IMR-90 (cell line): ENCODE results near the gene SLC25A51.

Source experiments
- CEBPB ChIP-seq: IDR thresholded peaks from 2 replicates; pipeline ENCODE4 v1.6.1; 2012; ENCODE audit warnings: low read depth, low read length, improper control_type of control experiment
- CHD1 ChIP-seq: IDR thresholded peaks from 2 replicates; pipeline ENCODE4 v1.6.1; 2012; ENCODE audit warnings: low read depth, low read length, improper control_type of control experiment
- CTCF ChIP-seq: conservative IDR thresholded peaks from 2 replicates; pipeline ENCODE4 v1.5.1; 2012; ENCODE audit warnings: mild to moderate bottlenecking, low read depth, low read length, improper control_type of control experiment
- MAFK ChIP-seq: IDR thresholded peaks from 2 replicates; pipeline ENCODE4 v1.6.1; 2012; ENCODE audit warnings: low read depth, low read length, improper control_type of control experiment
- MAZ ChIP-seq: IDR thresholded peaks from 2 replicates; pipeline ENCODE4 v1.6.1; 2012; ENCODE audit warnings: low read depth, mild to moderate bottlenecking, low read length, improper control_type of control experiment, moderate library complexity, borderline replicate concordance
- MXI1 ChIP-seq: IDR thresholded peaks from 2 replicates; pipeline ENCODE4 v1.6.1; 2012; ENCODE audit warnings: low read depth, mild to moderate bottlenecking, low read length, moderate library complexity, borderline replicate concordance
- POLR2A ChIP-seq: IDR thresholded peaks from 2 replicates; pipeline ENCODE4 v1.6.1; 2012; ENCODE audit warnings: mild to moderate bottlenecking, low read depth, low read length
- RAD21 ChIP-seq: IDR thresholded peaks from 2 replicates; pipeline ENCODE4 v1.6.1; 2012; ENCODE audit warnings: low read length, improper control_type of control experiment
- TF ChIP-seq, protein P1 (sequence below): fragments of 150-350 bp; IDR thresholded peaks from 2 replicates; pipeline ENCODE4 v1.6.1; 2016; ENCODE audit warnings: low read depth, mild to moderate bottlenecking, low read length, moderate library complexity, borderline replicate concordance

GRCh38 chr9:37937366-37937765, 33.4 kb upstream of the SLC25A51 start:
- TF ChIP-seq CTCF (no peak), POLR2A (0 out of 2 replicates have a peak, but pooled peaks have one; percentile 15), RAD21 (no peak), CEBPB (no peak), MAFK (no peak), MAZ (no peak), MXI1 (no peak), CHD1 (no peak)
- TF ChIP-seq, protein P1, sequence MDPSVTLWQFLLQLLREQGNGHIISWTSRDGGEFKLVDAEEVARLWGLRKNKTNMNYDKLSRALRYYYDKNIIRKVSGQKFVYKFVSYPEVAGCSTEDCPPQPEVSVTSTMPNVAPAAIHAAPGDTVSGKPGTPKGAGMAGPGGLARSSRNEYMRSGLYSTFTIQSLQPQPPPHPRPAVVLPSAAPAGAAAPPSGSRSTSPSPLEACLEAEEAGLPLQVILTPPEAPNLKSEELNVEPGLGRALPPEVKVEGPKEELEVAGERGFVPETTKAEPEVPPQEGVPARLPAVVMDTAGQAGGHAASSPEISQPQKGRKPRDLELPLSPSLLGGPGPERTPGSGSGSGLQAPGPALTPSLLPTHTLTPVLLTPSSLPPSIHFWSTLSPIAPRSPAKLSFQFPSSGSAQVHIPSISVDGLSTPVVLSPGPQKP: no peak
